H1 (cell line): Measurements from ENCODE around the gene SCG5. TPM values are rescaled to one million over a fixed set of nuclear protein-coding genes. Genes with fewer than 3 reads are reported as not detected.

Source experiments
- HDAC6 ChIP-seq: IDR thresholded peaks from one replicate; pipeline ENCODE4 v1.7.1; 2012; ENCODE audit warnings: low read depth, mild to moderate bottlenecking, inconsistent platforms, low read length, moderate library complexity
- TCF12 ChIP-seq: IDR thresholded peaks from 2 replicates; pipeline ENCODE4 v1.6.1; 2011; ENCODE audit warnings: low read depth, mild to moderate bottlenecking, low read length
- YY1 ChIP-seq: IDR thresholded peaks from 2 replicates; pipeline ENCODE4 v1.6.1; 2011; ENCODE audit warnings: low read depth, mild to moderate bottlenecking, low read length
- polyA plus RNA-seq, 7 experiments: library from polyadenylated mRNA; depleted of rRNA in 3 of 7; stranded (reverse) in 5 of 7; unstranded in 2 of 7; fragments of >200 nt in 5 of 7; fragments of 200-250 nt in 2 of 7; gene quantifications; 1 replicate in 5 of 7; 2 replicates in 1 of 7; 4 replicates in 1 of 7; pipeline versions ENCODE4 v1.2.1 to v1.2.3, GENCODE V29; 2011 to 2013; ENCODE audit warnings: missing spikeins in 2 of 7, mixed read lengths in 2 of 7
- total RNA-seq: library from RNA; stranded (reverse); fragmentation: NEBNext Ultra II Directional; extraction: Animal tissue kit (Norgen Biotek cat#: 25700); gene quantifications from 2 replicates; pipeline ENCODE4 v1.2.1, GENCODE V29; 2021

Gene SCG5
- total and polyA plus RNA-seq, 2 of the 8 experiments (the other 6 are each of a cell fraction or from before 2014, with no cell fraction given) = 18.7 to 19.9 TPM

DNA sequence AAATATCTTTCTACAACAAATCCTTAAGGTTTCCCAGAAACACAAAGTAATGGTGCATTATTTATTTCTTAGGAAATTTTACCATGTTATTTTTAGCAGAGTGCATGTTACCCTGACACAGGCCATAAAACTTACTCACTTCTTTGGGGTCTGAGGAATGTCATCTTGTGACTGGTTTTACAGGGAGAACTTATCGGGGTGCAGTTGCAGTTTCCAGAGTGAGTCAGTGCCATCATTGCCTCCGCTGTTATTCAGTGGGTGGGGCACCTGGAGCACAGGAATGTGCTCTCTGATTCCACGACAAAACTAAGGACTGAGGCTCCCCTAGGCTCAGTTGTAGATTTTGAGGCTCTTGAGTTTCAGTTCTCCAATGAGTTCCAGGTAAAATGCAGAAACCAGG is 65.2 kb downstream of the SCG5 start (continued):
- TF ChIP-seq TCF12 (no peak), YY1 (no peak), HDAC6 (no peak)
